ENCODE measurements around the gene C19orf85. TPM values are rescaled to one million over a fixed set of nuclear protein-coding genes. Genes with fewer than 3 reads are reported as not detected.

C19orf85 gene
- total RNA-seq, 1 donor from 2014 or later = not detected

DNA sequence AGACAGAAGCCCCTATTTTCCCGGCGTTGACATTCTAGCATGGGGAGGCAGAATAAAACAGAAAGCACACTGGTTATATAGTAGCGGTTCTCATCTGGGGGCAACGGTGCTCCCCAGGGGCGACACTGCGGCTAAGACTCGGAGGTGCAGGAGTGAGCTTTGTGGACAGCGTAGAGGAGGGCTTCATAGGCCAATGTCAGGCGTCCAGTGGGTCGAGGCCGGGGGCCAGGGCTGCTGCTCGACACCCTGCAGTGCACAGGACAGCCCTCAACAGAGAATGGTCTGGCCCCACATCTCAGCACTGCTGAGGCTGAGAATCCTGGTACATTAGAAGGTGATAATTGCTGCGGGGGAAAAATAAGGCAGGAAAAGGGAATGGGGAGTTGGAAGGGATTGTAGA, 13.4 kb upstream of the C19orf85 start:
- Mint-ChIP-seq H3K27me3 (ENCODE audit: low read depth) (no peaks in the 10 kb centered on the region), H3K4me3 (ENCODE audit: unreplicated experiment) (peak overlapping the region; percentile 94), H3K36me3 (ENCODE audit: low read depth) (no peaks in the 10 kb centered on the region), H3K4me1 (ENCODE audit: low read depth) (peaks cover 41% of the 10 kb centered on the region), H3K27ac (ENCODE audit: unreplicated experiment) (peak overlapping the region; percentile 67), H3K9me3 (ENCODE audit: low read depth) (no peaks in the 10 kb centered on the region)
- TF ChIP-seq, protein P1, sequence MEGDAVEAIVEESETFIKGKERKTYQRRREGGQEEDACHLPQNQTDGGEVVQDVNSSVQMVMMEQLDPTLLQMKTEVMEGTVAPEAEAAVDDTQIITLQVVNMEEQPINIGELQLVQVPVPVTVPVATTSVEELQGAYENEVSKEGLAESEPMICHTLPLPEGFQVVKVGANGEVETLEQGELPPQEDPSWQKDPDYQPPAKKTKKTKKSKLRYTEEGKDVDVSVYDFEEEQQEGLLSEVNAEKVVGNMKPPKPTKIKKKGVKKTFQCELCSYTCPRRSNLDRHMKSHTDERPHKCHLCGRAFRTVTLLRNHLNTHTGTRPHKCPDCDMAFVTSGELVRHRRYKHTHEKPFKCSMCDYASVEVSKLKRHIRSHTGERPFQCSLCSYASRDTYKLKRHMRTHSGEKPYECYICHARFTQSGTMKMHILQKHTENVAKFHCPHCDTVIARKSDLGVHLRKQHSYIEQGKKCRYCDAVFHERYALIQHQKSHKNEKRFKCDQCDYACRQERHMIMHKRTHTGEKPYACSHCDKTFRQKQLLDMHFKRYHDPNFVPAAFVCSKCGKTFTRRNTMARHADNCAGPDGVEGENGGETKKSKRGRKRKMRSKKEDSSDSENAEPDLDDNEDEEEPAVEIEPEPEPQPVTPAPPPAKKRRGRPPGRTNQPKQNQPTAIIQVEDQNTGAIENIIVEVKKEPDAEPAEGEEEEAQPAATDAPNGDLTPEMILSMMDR (IDR thresholded peaks at IDR 0.05) = no peak
- DNase-seq (ENCODE audit: low spot score) = peak; percentile 70

DNA sequence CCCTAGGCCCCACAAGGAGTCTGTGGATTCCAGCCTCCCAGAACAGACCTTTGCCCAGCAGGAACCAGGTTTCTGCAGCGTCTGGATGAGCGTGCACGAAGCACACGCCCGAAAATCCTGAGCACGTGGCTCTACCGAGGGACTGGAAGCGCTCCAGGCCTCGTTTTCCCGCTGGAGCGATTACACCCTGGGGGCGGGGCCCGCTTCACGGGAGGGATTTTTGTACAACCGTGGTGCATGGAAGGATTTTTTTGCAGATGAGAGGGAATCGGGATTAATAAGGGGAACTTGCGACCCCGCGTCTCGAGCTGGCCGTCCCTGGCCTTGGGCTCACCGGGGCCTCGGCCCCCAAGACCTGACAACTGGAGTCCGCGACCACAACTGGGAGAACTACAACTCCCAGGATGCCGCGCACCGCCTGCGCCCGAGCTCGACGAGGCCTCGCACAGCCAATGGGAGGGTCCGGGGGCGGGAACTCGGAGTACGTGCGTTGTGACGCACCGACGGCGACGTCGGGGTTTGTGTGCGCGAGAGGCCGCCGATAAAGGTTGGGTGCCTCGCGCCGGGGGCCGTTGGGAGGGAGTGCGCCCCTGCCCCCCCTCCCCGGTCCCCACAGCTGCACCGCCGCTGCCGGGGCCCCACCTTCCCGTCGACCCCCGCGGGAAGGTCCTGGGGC, 11.7 kb upstream of the C19orf85 start, which contains the start of gene ZNF628:
TSS of gene ZNF628 (plus strand) at position 518 of the 676 bp plus-strand sequence. CDS start 3,294 bp downstream, outside the sequence.
- H3K4me3 Mint-ChIP-seq (ENCODE audit: unreplicated experiment) = peak within 1 kb of the TSS; percentile 94
- peaks cover 41% of the 10 kb centered on the region for H3K4me1 Mint-ChIP-seq (ENCODE audit: low read depth)

DNA sequence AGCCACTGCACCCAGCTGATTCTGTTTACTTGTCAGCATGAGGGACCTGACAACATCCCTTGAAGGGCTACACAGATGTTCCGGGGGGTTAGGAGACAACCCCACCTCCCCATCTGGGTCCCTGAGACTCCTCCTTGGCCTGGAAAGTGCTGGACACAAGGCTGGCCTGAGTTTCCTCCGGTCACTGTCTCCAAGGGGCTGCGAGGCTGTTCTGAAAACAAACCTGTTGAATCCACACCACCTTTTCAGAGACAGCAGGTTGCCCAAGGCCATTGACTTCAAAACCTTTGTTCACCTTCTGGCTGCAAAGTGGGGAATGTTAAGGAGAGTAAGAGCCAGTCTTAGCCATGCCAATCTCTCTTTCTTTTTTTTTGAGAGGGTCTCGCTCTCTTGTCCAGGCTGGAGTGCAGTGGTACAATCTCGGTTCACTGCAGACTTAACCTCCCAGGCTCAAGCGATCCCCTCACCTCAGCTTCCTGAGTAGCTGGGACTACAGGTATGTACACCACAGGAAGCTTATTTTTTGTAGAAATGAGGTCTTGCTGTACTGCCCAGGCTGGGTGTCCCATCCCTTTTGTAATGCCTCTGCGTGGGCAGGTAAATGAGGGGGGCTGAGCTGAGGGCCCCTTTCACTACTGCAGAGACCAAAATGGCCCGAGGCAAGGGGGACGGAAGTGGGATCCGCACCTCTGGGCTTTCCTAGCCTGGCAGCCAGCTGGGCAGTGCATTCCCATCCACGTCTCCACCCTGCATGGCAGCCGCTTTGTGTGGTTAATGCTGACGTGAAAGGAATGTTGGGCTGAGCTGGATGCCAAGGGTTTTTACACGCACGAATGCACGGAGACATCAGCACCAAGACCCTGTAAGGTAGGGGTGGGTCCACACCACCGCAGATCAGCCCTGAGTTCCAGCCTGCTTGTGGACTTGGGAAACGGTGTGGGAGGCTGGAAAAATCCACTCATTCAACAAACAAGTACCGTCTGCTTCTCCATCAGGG, 10.0 kb upstream of the C19orf85 start:
- no peaks in the 10 kb centered on the region for H3K36me3 Mint-ChIP-seq (ENCODE audit: low read depth)
- no peaks in the 10 kb centered on the region for H3K9me3 Mint-ChIP-seq (ENCODE audit: low read depth)
- peaks cover 41% of the 10 kb centered on the region for H3K4me1 Mint-ChIP-seq (ENCODE audit: low read depth)
- H3K27me3 Mint-ChIP-seq (ENCODE audit: low read depth) = no peaks in the 10 kb centered on the region
- TF ChIP-seq, protein P1 (IDR thresholded peaks at IDR 0.05) = no peak
- H3K27ac Mint-ChIP-seq (ENCODE audit: unreplicated experiment) = peak overlapping the region; percentile 96
- peak; percentile 68 for DNase-seq (ENCODE audit: low spot score)
- H3K4me3 Mint-ChIP-seq (ENCODE audit: unreplicated experiment) = no peak overlapping the region

More for the DNA sequence above, 11.7 kb upstream of the C19orf85 start, which contains the start of gene ZNF628:
- Mint-ChIP-seq H3K36me3 (ENCODE audit: low read depth) (no peaks in the 10 kb centered on the region), H3K9me3 (ENCODE audit: low read depth) (no peaks in the 10 kb centered on the region), H3K27me3 (ENCODE audit: low read depth) (no peaks in the 10 kb centered on the region), H3K27ac (ENCODE audit: unreplicated experiment) (peak within 1 kb of the TSS; percentile 96)
- TF ChIP-seq, protein P1 (IDR thresholded peaks at IDR 0.05) = no peak
- DNase-seq (ENCODE audit: low spot score) = peak; percentile 99

DNA sequence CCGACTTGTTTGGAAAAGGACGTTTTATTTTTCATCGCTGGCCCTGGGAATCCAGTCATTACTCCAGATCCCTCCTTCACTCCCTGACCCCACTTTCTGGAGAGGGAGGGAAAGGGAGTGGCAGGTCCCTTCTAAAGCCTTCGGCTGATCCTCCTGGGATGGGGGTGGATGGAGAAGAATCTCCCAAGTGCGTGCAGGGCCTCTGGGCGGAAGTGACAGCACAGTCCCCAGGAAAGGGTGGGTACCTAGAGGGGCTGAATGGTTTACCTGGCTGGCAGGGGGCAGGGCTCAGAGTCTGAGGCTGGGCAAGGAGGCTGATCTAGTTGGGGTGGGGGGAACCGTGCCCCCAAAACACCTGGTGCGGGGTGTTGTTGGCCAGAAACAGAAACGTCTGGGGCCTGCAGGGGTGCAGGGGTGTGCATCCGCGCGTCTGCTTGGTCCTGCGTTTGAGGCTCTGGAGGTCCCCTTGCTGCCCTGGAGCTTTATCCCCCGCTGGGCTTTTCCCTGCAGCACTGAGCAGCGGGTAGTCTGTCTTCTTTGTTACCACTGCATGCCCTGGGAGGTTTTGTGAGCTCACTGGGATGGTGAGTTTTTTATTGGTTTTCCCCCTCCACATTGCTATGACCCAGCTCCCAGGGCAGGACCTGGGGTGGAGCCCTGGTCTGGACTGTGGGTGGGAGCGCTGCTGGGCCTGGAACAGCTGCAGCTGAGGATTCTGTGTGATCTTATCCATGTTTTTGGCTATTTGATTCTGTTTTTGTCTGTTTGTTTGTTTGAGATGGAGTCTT, 8.9 kb upstream of the C19orf85 start:
- Mint-ChIP-seq H3K27ac (ENCODE audit: unreplicated experiment) (no peak overlapping the region), H3K27me3 (ENCODE audit: low read depth) (no peaks in the 10 kb centered on the region), H3K36me3 (ENCODE audit: low read depth) (no peaks in the 10 kb centered on the region), H3K4me3 (ENCODE audit: unreplicated experiment) (no peak overlapping the region), H3K9me3 (ENCODE audit: low read depth) (no peaks in the 10 kb centered on the region), H3K4me1 (ENCODE audit: low read depth) (peaks cover 31% of the 10 kb centered on the region)
- TF ChIP-seq, protein P1 (IDR thresholded peaks at IDR 0.05) = no peak
- DNase-seq (ENCODE audit: low spot score) = no peak
